ENCODE data around the gene DPP10. TPM values are rescaled to one million over a fixed set of nuclear protein-coding genes. Genes with fewer than 3 reads are reported as not detected.

The DPP10 gene
- total and polyA plus RNA-seq, 8 donors, result 1.1 to 8.2 (median 5.8) TPM

DNA sequence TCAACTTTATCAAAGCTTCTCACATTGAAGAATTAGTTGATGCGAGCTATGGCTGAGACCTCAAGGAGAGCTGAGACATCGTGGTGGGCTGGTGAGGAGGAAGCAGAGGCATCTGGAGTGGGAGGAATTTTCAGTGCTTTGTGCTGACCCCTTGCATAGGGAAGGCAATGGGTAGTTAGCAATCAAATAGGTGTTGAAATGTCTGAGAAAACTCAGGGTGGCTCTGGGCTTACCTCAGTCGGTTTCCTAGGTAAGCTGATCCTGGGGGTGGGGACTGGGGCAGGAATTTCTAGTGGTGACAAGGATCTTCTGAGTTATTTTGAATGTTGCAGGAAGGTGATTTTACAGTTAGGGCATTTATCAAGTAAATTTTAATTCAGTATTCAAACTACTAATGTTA, 20.7 kb upstream of the DPP10 start:
- Histone ChIP-seq H3K4me1 (no peaks in the 10 kb centered on the region), H3K36me3 (no peaks in the 10 kb centered on the region), H3K9me3 (no peaks in the 10 kb centered on the region), H3K4me3 (no peak overlapping the region), H3K27me3 (no peaks in the 10 kb centered on the region), H3K27ac (no peak overlapping the region)
- ATAC-seq, result no peak
- WGBS, 2 donors, result 35 to 43% methylated on average over 3 of the region's 3 CpGs
- DNase-seq, result no peak
- intact Hi-C loops (cut with DNase I), result no loop called here
- no peak for FAIRE-seq
- TF ChIP-seq, protein P1, sequence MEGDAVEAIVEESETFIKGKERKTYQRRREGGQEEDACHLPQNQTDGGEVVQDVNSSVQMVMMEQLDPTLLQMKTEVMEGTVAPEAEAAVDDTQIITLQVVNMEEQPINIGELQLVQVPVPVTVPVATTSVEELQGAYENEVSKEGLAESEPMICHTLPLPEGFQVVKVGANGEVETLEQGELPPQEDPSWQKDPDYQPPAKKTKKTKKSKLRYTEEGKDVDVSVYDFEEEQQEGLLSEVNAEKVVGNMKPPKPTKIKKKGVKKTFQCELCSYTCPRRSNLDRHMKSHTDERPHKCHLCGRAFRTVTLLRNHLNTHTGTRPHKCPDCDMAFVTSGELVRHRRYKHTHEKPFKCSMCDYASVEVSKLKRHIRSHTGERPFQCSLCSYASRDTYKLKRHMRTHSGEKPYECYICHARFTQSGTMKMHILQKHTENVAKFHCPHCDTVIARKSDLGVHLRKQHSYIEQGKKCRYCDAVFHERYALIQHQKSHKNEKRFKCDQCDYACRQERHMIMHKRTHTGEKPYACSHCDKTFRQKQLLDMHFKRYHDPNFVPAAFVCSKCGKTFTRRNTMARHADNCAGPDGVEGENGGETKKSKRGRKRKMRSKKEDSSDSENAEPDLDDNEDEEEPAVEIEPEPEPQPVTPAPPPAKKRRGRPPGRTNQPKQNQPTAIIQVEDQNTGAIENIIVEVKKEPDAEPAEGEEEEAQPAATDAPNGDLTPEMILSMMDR (IDR thresholded peaks at IDR 0.05), result no peak

DNA sequence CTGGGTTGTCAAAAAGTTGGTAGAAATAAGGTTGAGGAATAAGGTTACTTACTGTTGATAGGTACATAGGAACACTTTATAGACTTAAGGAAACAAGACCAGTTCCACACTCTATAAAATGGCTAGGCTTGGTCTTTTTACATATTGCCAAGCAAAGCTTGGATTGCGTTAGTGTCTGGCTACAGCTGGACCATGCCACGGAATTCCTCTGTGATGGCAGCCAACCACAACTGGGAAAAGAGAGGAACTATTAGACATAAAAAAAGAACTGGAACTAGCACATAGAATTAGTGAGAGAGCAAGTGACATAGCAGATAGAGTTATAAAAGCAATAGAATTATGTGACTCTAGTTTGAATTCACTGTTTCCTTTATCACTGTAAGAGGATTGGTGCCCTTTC, 17.7 kb upstream of the DPP10 start:
- no peak for ATAC-seq
- Histone ChIP-seq H3K4me3 (no peak overlapping the region), H3K27me3 (no peaks in the 10 kb centered on the region), H3K4me1 (no peaks in the 10 kb centered on the region), H3K27ac (no peak overlapping the region), H3K9me3 (no peaks in the 10 kb centered on the region), H3K36me3 (no peaks in the 10 kb centered on the region)
- no peak for FAIRE-seq
- TF ChIP-seq, protein P1 (IDR thresholded peaks at IDR 0.05), result no peak
- WGBS, 2 donors, result 69 to 88% methylated on average over 2 of the region's 2 CpGs
- DNase-seq, result no peak
- intact Hi-C loops (cut with DNase I), result no loop called here

DNA sequence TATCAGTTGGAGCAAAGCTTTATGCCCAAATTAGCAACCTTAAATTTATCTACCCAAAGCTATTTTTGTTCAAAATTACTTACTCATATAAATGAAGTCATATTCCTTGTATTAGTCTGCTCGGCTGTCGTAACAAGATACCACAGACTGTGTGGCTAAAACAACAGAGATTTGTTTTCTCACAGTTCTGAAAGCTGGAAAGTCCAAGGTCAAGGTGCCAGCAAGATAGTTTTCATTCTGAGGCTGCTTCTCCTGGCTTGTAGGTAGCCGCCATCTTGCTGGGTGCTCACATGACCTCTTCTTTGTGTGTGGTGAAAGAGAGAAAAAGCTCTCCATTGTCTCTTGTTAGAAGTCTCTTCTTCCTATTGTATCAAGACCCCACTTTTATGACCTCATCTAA, 15.7 kb upstream of the DPP10 start:
- H3K27me3 ChIP-seq, result no peaks in the 10 kb centered on the region
- FAIRE-seq (no peak), ATAC-seq (no peak), DNase-seq (no peak)
- H3K9me3 ChIP-seq, result no peaks in the 10 kb centered on the region
- no peaks in the 10 kb centered on the region for H3K4me1 ChIP-seq
- TF ChIP-seq, protein P1 (IDR thresholded peaks at IDR 0.05), result no peak
- WGBS, 2 donors, result 74 to 86% methylated on average over 3 of the region's 3 CpGs
- H3K4me3 ChIP-seq, result no peak overlapping the region
- H3K36me3 ChIP-seq, result no peaks in the 10 kb centered on the region
- intact Hi-C loops (cut with DNase I), result no loop called here
- H3K27ac ChIP-seq, result no peak overlapping the region

DNA sequence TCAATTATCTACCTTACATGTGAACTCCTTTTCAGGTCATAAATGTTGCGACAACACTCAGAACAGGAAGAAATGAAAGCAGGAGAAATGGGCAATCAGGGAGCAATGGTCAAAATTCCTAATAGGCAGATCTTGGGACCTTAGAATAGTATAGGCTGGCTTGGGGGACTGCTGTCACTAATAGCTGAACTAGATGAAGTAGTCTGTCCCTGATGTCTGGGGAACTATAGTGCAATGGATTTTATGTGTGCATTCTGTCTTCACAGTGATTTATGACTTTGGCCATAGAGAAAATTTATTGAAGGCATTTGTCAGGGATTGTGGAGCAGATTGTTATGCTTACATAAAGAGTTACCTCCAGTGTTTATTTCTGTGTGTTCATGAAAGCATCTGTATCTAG, 6.1 kb upstream of the DPP10 start:
- Histone ChIP-seq H3K4me3 (no peak overlapping the region), H3K27ac (no peak overlapping the region), H3K36me3 (no peaks in the 10 kb centered on the region), H3K9me3 (no peaks in the 10 kb centered on the region), H3K4me1 (no peaks in the 10 kb centered on the region), H3K27me3 (no peaks in the 10 kb centered on the region)
- DNase-seq, result no peak
- 51 to 62% methylated on average over 1 of the region's 1 CpG for WGBS, 2 donors
- FAIRE-seq, result no peak
- TF ChIP-seq, protein P1 (IDR thresholded peaks at IDR 0.05), result no peak
- ATAC-seq, result no peak
- intact Hi-C loops (cut with DNase I), result no loop called here

DNA sequence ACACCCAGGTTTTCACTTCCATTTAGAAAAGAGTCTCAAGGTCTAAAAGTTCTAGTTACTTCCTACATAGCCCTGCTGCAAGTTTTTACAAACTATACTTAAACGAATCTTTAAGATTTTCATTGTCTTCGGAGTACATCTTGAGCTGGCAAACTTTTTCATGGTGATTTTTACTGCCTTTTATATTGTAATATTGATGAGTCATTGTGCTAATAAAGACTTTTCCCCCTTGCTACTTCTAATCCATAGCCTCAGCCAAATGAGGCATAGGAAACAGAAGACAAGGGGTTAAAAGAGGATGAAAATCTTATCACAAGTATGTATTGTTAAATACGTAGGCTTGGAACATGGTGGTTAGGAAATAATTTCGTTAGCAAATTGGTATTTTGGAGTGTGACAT, 4.1 kb downstream of the DPP10 start:
- no peaks in the 10 kb centered on the region for H3K27me3 ChIP-seq
- 42 to 43% methylated on average over 4 of the region's 4 CpGs for WGBS, 2 donors
- no peak overlapping the region for H3K27ac ChIP-seq
- FAIRE-seq (no peak), DNase-seq (no peak), ATAC-seq (no peak)
- no peaks in the 10 kb centered on the region for H3K4me1 ChIP-seq
- intact Hi-C loops (cut with DNase I), result no loop called here
- no peaks in the 10 kb centered on the region for H3K36me3 ChIP-seq
- no peak overlapping the region for H3K4me3 ChIP-seq
- TF ChIP-seq, protein P1 (IDR thresholded peaks at IDR 0.05), result no peak
- no peaks in the 10 kb centered on the region for H3K9me3 ChIP-seq
